Adrenal gland (tissue), 5 donors: ENCODE results near the gene CXXC5.

ENCODE experiments used
- CTCF ChIP-seq, 6 experiments: fragments of 450-650 bp in 4 of 6; fragments of 200-600 bp in 2 of 6; sonication (generic) in 1 of 6; IDR thresholded peaks; 1 replicate in 5 of 6; 2 replicates in 1 of 6; pipeline versions ENCODE4 v1.5.1 to v1.8.0; 2016 to 2021; ENCODE audit warnings: antibody characterized with exemption in 6 of 6, mild to moderate bottlenecking in 2 of 6, moderate library complexity in 1 of 6
- POLR2A ChIP-seq, 2 donors: fragments of 450-650 bp; IDR thresholded peaks; one replicate each; pipeline ENCODE4 v1.6.1; 2017; ENCODE audit warnings: antibody characterized with exemption in 2 of 2, mild to moderate bottlenecking in 2 of 2, moderate library complexity in 1 of 2
- donor health status: DM: no; HTN: no; CAD: no.

DNA sequence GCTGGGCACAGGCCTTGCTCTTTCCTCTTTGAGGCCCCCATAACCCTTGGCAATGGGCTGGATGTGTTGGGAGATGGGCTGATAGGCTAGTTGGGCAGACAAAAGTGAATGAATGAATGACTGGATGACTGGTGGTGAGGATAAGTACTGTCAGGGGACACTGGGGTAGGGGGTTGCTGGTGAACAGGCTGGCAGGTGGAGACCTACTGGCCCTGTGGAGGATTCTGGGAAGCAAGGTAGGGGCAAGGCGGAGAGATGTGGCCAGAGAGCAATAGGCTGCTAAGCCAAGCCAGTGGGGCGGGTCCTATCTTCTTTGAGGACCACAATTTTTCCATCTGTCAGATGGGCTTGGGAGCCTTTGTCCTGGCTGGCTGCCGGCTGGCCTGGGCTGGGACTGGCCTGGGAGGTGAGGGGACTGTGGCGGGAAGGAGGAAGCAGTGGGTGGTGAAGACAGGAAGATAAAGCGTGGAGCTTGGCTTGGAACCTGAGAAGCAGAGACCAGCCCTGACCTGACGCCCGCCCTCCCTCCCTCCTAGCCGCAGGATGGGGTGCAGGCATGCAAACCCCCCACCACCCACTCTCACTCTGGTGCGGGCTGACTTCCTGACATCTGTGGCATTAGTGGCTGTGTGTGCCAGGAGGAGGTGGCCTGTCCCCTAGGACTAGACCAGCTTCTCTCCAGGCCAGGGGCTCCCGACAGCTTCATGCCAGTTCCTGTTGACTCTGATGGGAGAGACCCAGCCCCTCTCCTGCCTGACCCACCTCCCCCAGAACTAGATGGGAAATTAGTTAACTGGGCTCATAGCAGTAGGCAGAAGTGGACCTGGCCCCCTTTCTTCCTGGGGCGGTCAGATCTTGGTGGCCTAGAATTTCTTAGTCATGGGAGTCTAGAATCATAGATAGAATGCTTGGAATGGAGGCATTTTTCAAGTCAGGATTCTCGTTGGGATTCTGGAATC, 9.5 kb downstream of the CXXC5 start:
- no peak for TF ChIP-seq CTCF (IDR thresholded peaks at IDR 0.05)
- no peak for TF ChIP-seq POLR2A (IDR thresholded peaks at IDR 0.05)
